ENCODE results near the gene EDDM13. TPM values are rescaled to one million over a fixed set of nuclear protein-coding genes. Genes with fewer than 3 reads are reported as not detected.
"Not testable (repeated sequence)": the region's sequence is repeated elsewhere in the genome, so short reads cannot be mapped to it uniquely, and the experiment has no call there.

Gene EDDM13
- total RNA-seq, 4 donors from 2014 or later = not detected

DNA sequence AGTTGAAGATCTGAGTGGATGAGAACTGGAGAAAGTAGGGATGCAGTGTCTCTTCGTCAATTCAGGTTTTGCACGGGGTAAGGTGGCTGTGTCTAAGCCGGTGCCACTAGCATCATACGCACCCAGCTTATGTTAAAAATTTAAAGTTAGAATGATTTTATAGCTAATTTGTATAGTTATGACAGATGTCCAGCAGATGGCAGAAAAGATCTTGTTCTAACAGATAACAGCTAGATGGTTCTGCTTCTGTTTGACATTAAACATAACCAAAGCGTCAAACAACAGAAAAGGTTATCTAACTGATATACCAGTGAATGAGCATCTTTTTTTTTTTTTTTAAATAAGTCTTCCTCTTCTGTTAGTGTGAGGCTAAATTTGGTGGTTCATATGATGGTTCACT lies 18.8 kb upstream of the EDDM13 start:
- ATAC-seq (ENCODE audit: low FRiP score) (no peak), DNase-seq (ENCODE audit: low spot score) (no peak)
- TF ChIP-seq CTCF (IDR thresholded peaks at IDR 0.05) = peak in 1 of 3 donors; percentile 21

DNA sequence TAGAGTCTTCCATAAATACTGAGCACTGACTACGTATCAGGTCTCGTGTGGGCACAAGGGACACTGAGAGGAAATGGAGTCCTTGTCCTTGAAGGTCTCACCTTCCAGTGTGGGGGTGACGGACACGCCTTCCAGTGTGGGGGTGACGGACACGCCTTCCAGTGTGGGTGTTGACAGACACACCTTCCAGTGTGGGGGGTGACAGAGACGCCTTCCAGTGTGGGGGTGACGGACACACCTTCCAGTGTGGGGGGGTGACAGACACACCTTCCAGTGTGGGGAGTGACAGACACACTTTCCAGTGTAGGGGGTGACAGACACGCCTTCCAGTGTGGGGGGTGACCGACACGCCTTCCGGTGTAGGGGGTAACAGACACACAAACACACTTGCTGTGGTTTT lies 14.3 kb upstream of the EDDM13 start:
- ATAC-seq (ENCODE audit: low FRiP score) = no peak
- TF ChIP-seq CTCF (IDR thresholded peaks at IDR 0.05) = no peak
- DNase-seq (ENCODE audit: low spot score) = no peak

DNA sequence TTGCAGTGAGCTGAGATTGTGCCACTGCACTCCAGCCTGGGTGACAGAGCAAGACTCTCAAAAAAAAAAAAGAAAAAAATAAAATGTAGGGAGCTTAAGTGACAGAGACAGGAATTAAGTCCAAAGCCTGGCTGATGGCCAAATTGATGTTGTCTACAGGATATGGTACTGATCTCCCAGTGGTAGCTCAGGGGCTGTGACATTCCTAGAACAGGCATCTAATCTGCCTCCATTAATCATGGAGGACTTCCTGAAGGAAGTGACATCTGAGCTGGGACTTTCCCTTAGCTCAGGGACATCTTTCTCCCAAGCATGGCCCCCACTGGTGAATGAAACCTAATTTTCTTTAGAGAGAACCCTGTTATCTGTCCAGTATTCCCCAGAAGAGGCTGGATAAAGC lies 11.4 kb upstream of the EDDM13 start:
- TF ChIP-seq CTCF (IDR thresholded peaks at IDR 0.05) = no peak
- ATAC-seq (ENCODE audit: low FRiP score) (no peak), DNase-seq (ENCODE audit: low spot score) (no peak)

DNA sequence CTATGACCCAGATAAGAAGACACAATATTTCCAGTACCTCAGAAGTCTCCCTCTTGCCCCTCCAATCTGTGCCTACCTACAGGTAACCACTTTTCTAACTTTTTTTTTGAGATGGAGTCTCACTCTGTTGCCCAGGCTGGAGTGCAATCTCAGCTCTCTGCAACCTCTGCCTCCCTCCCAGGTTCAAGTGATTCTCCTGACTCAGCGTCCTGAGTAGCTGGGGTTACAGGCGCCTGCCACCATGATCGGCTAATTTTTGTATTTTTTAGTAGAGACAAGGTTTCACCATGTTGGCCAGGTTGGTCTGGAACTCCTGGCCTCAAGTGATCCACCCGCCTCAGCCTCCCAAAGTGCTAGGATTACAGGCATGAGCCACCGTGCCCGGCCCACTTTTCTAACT lies 10.6 kb upstream of the EDDM13 start:
- not testable (repeated sequence) for DNase-seq (ENCODE audit: low spot score); ATAC-seq (ENCODE audit: low FRiP score)

GRCh38 chr19:56263319-56263718 lies 9.2 kb upstream of the EDDM13 start:
- TF ChIP-seq CTCF (IDR thresholded peaks at IDR 0.05) = no peak
- no peak for DNase-seq (ENCODE audit: low spot score)
- ATAC-seq (ENCODE audit: low FRiP score) = no peak

GRCh38 chr19:56266051-56266450 lies 6.5 kb upstream of the EDDM13 start:
- no peak for DNase-seq (ENCODE audit: low spot score)
- TF ChIP-seq CTCF (IDR thresholded peaks at IDR 0.05) = no peak
- no peak for ATAC-seq (ENCODE audit: low FRiP score)

DNA sequence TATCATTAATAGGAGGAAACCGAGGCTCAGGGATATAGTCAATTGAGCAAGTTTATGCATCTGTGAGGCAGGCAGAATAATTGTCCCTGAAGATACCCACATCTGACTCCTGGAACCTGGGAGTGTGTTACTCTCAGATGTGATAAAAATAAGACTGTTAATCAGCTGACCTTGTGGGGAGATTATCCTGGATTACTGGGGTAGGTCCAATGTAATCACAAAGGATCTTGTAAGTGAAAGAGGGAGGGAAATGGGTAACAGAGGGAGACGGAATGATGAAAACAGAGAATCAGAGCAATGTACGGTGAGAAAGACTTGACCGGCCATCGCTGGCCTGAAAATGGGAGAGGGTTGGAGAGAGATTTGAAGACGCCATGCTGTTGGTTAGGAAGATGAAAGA lies 3.2 kb upstream of the EDDM13 start:
- no peak for TF ChIP-seq CTCF (IDR thresholded peaks at IDR 0.05)
- DNase-seq (ENCODE audit: low spot score) = no peak
- ATAC-seq (ENCODE audit: low FRiP score) = no peak

GRCh38 chr19:56270676-56271075 lies 1.9 kb upstream of the EDDM13 start:
- TF ChIP-seq CTCF (IDR thresholded peaks at IDR 0.05) = no peak
- ATAC-seq (ENCODE audit: low FRiP score) = no peak
- no peak for DNase-seq (ENCODE audit: low spot score)

Data from omental fat pad (tissue), 4 donors.